SK-N-SH (cell line): Measurements from ENCODE around the gene EVPL. TPM values are rescaled to one million over a fixed set of nuclear protein-coding genes. Genes with fewer than 3 reads are reported as not detected.
A peak's percentile ranks its signal among the peaks of the same experiment; 100 is the strongest.

Source experiments
- CTCF ChIA-PET: fragments of 300-600, 350-600 bp; formaldehyde crosslinking; extraction: SDS; loops from one replicate; lab custom pipeline; 2021; lab: Yijun Ruan, JAX
- POLR2A ChIA-PET: fragments of 350-600 bp; sonication (Branson Sonifier 250); formaldehyde crosslinking; extraction: SDS; loops from one replicate; lab custom pipeline; 2020; ENCODE audit warnings: antibody characterized with exemption, inconsistent platforms; lab: Yijun Ruan, JAX
- DNase-seq: peaks from one replicate; pipeline ENCODE4 v3.0.0; 2012
- H2AFZ ChIP-seq: fragments of 200-600 bp; sonication (generic); 2 replicates; pipeline ENCODE4 v1.8.1; 2016; ENCODE audit warnings: antibody characterized with exemption, mild to moderate bottlenecking, low read depth
- H3F3A ChIP-seq: fragments of 200-600 bp; sonication (generic); replicated peaks from 2 replicates; pipeline ENCODE3; 2016; ENCODE audit warnings: antibody characterized with exemption, mild to moderate bottlenecking; ENCODE audit not compliant: insufficient read depth
- H3K27ac ChIP-seq, 2 experiments: fragments of 200-500 bp in 1 of 2; fragments of 200-600 bp in 1 of 2; sonication (Bioruptor generic) in 1 of 2; sonication (generic), shearing (Covaris generic) in 1 of 2; 2 replicates each; pipeline versions ENCODE4 v1.5.1 to v1.6.1; 2014 to 2016; ENCODE audit warnings: low read depth in 2 of 2, inconsistent platforms in 1 of 2, low read length in 1 of 2, mild to moderate bottlenecking in 1 of 2, mixed read lengths in 1 of 2
- H3K27me3 ChIP-seq: fragments of 200-600 bp; sonication (generic), shearing (Covaris generic); 2 replicates; pipeline ENCODE4 v1.6.1; 2016; ENCODE audit warnings: mixed run types; ENCODE audit not compliant: insufficient read depth
- H3K36me3 ChIP-seq, 2 experiments: fragments of 200-500 bp in 1 of 2; fragments of 200-600 bp in 1 of 2; sonication (Bioruptor generic) in 1 of 2; sonication (generic) in 1 of 2; replicated peaks in 1 of 2; 2 replicates each; pipeline versions ENCODE3 to v1.5.1; 2014 to 2016; ENCODE audit warnings: low read length in 1 of 2, mild to moderate bottlenecking in 1 of 2; ENCODE audit not compliant: insufficient read depth in 2 of 2, control insufficient read depth in 1 of 2
- H3K4me1 ChIP-seq, 2 experiments: fragments of 200-500 bp in 1 of 2; fragments of 200-600 bp in 1 of 2; sonication (Bioruptor generic) in 1 of 2; sonication (generic), shearing (Covaris generic) in 1 of 2; 2 replicates each; pipeline versions ENCODE4 v1.5.1 to v1.6.1; 2014 to 2016; ENCODE audit warnings: low read depth in 1 of 2, low read length in 1 of 2, mixed run types in 1 of 2; ENCODE audit not compliant: insufficient read depth in 2 of 2, control insufficient read depth in 1 of 2
- H3K4me2 ChIP-seq: fragments of 200-600 bp; sonication (generic), shearing (Covaris generic); 2 replicates; pipeline ENCODE4 v1.6.1; 2017; ENCODE audit warnings: mixed run types
- H3K4me3 ChIP-seq, 2 experiments: fragments of 200-500 bp in 1 of 2; fragments of 200-600 bp in 1 of 2; sonication (Bioruptor generic) in 1 of 2; sonication (generic), shearing (Covaris generic) in 1 of 2; 2 replicates each; pipeline versions ENCODE4 v1.5.1 to v1.8.1; 2014 to 2016; ENCODE audit warnings: low read depth in 2 of 2, inconsistent platforms in 1 of 2, low read length in 1 of 2, mild to moderate bottlenecking in 1 of 2, mixed read lengths in 1 of 2, moderate library complexity in 1 of 2
- H3K79me2 ChIP-seq: fragments of 200-600 bp; sonication (generic); 2 replicates; pipeline ENCODE4 v1.8.1; 2017; ENCODE audit warnings: mild to moderate bottlenecking; ENCODE audit not compliant: insufficient read depth
- H3K9ac ChIP-seq: fragments of 200-600 bp; sonication (generic); 2 replicates; pipeline ENCODE4 v1.6.1; 2017; ENCODE audit warnings: mixed run types
- H3K9me2 ChIP-seq: fragments of 200-600 bp; sonication (generic); 2 replicates; pipeline ENCODE4 v1.6.1; 2017; ENCODE audit warnings: mixed run types
- H3K9me3 ChIP-seq: fragments of 200-600 bp; sonication (generic); 2 replicates; pipeline ENCODE4 v1.6.1; 2017; ENCODE audit warnings: mixed run types, mild to moderate bottlenecking, moderate library complexity
- H4K20me1 ChIP-seq: fragments of 200-600 bp; sonication (generic); 2 replicates; pipeline ENCODE4 v1.6.1; 2017; ENCODE audit warnings: mild to moderate bottlenecking, mixed run types; ENCODE audit not compliant: insufficient read depth
- EP300 ChIP-seq, 2 experiments: IDR thresholded peaks; 2 replicates each; pipeline versions ENCODE4 v1.4.0 to v1.6.1; 2012; ENCODE audit warnings: borderline replicate concordance in 1 of 2, low read depth in 1 of 2, low read length in 1 of 2
- EZH2phosphoT487 ChIP-seq: fragments of 200-600 bp; sonication (generic); IDR thresholded peaks from 2 replicates; pipeline ENCODE4 v1.6.1; 2017; ENCODE audit warnings: low read depth, mixed run types, mild to moderate bottlenecking, antibody characterized with exemption, moderate library complexity, borderline replicate concordance
- FOXJ3 ChIP-seq: sonication (generic); formaldehyde crosslinking; IDR thresholded peaks from 2 replicates; pipeline ENCODE4 v1.5.1; 2020; ENCODE audit warnings: mild to moderate bottlenecking, missing genetic modification reagents
- MXI1 ChIP-seq: IDR thresholded peaks from 2 replicates; pipeline ENCODE4 v1.6.1; 2012; ENCODE audit warnings: mild to moderate bottlenecking, low read depth, low read length, improper control_type of control experiment
- RAD21 ChIP-seq: IDR thresholded peaks from 2 replicates; pipeline ENCODE4 v1.6.1; 2012; ENCODE audit warnings: mild to moderate bottlenecking, low read length
- RCOR1 ChIP-seq: fragments of 150-350 bp; IDR thresholded peaks from 2 replicates; pipeline ENCODE4 v1.6.1; 2017; ENCODE audit warnings: antibody characterized with exemption, low read length
- TEAD4 ChIP-seq: IDR thresholded peaks from 2 replicates; pipeline ENCODE4 v1.4.0; 2012; ENCODE audit warnings: mild to moderate bottlenecking, borderline replicate concordance; ENCODE audit not compliant: insufficient read depth
- YY1 ChIP-seq: IDR thresholded peaks from 2 replicates; pipeline ENCODE4 v1.4.0; 2012; ENCODE audit warnings: low read depth, mild to moderate bottlenecking
- WGBS: methylation state at CpG from one replicate; pipeline ENCODE4 v1.1.6; 2017; ENCODE audit warnings: low lambda C conversion rate; 5-methylcytosine and 5-hydroxymethylcytosine counted together
- polyA plus RNA-seq, 3 experiments: library from polyadenylated mRNA; depleted of rRNA; stranded (reverse); fragments of >200 nt; gene quantifications; 2 replicates each; pipeline ENCODE4 v1.2.3, GENCODE V29; 2012
- TF ChIP-seq, protein P1 (sequence below): IDR thresholded peaks from 2 replicates; pipeline ENCODE4 v1.4.0; 2012; ENCODE audit warnings: low read depth
- TF ChIP-seq, protein P2 (sequence below): fragments of 200-600 bp; sonication (generic); IDR thresholded peaks from 2 replicates; pipeline ENCODE4 v1.6.1; 2017; ENCODE audit warnings: antibody characterized with exemption, mild to moderate bottlenecking, moderate library complexity
- TF ChIP-seq, protein P3 (sequence below): IDR thresholded peaks from 2 replicates; pipeline ENCODE4 v1.4.0; 2012; ENCODE audit warnings: low read depth, borderline replicate concordance
- TF ChIP-seq, protein P4 (sequence below): IDR thresholded peaks from 2 replicates; pipeline ENCODE4 v1.4.0; 2012; ENCODE audit warnings: low read depth, borderline replicate concordance

Gene EVPL
- polyA plus RNA-seq, 1 of the 3 experiments (the other 2 are of a cell fraction), result 0.23 TPM

DNA sequence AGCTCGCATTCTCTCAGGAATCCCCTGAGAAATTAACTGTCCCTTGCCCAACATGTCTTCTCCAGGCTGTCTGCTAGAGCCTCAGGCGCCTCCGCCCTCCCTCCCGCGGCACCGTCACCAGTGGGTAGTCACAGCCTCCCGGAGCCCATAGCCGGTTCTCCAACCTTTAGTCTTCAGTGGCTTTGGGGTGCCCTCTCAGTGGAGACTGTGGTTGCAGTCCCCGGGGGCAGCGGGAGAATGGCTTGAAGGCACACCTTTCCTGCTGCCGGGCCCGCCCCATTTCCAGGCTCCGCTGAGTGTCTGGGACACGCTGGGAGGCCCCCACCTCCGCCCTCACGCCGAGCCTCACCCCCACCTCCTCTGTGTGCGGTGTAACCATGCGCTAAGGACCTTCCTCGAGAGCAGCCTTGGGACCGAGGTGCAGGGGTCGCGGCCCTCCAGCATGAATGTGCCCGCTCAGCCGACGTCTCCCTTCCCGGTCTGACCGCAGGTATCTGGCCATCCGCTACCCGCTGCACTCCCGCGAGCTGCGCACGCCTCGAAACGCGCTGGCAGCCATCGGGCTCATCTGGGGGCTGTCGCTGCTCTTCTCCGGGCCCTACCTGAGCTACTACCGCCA, 49.1 kb upstream of the EVPL start:
- H3K4me1 ChIP-seq, result peaks cover 0 to 40% of the 10 kb centered on the region in 2 experiments; a peak in 3 of 4 replicates
- peaks cover 12% of the 10 kb centered on the region for H3F3A ChIP-seq
- POLR2A ChIA-PET, result interaction anchor here (0.6 kb wide), 1 partner anchor 270 kb away, joined by 3 read pairs; no protein-coding TSS in a partner anchor
- no peaks in the 10 kb centered on the region for H3K36me3 ChIP-seq
- H3K9me3 ChIP-seq, result no peaks in the 10 kb centered on the region
- no peak overlapping the region; the same call in 1 of the 2 replicates for H3K4me2 ChIP-seq
- peak; percentile 64 for DNase-seq
- WGBS, result 8% methylated on average over 35 of the region's 41 CpGs
- H3K4me3 ChIP-seq, result no peak overlapping the region
- H4K20me1 ChIP-seq, result peaks cover 3% of the 10 kb centered on the region
- no peak overlapping the region for H3K9ac ChIP-seq
- H3K27me3 ChIP-seq, result peaks cover 73% of the 10 kb centered on the region
- peaks cover 19% of the 10 kb centered on the region for H3K79me2 ChIP-seq
- TF ChIP-seq YY1 (no peak), EZH2phosphoT487 (0 out of 2 replicates have a peak, but pooled peaks have one; percentile 20)
- TF ChIP-seq, all 33 proteins: peak for 1
- no peak overlapping the region for H3K27ac ChIP-seq
- H3K9me2 ChIP-seq, result no peaks in the 10 kb centered on the region
- H2AFZ ChIP-seq, result no peak overlapping the region
- CTCF ChIA-PET, result interaction anchor here (1.0 to 7.8 kb wide), 6 partner anchors 13 to 203 kb away, joined by 3 to 64 read pairs (median 8); no protein-coding TSS in a partner anchor

DNA sequence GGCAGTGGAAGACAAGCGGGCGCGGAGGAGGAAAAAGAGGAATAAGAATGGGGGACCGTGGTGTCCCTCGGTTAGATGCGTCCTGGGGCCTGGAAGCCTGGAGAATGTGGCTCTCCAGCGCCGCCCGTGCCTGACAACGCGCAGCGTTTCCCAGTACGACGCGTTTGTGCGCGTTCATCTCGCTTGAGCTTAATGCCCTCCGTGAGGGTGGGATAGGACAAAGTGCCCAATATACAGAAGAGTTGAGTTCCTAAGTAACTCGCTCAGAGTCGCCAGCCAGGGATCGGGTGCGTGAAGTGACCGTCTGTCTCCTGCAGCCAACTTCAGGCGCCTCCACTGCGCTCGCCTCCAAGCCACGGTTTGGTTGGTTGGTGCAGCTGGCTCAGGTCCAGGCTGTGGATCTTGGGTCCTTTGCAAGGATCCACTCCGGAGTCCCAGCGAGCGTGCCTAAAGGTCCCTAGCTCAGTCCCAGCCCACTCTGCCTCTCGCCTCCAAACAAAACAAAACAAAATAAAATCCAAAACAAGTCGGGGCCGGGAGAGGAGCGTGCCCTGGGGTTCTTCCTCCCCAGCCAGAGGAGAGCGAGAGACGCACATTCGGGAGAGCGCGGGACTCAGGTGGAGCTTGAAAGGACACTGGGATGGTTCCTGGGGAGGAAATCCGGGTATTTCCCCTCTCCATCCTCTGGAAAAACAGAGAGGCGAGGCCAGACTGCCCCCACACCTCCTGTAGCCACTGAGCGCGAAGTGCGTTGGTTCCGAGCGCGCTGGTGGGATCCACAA, 48.4 kb upstream of the EVPL start:
- Histone ChIP-seq H3K4me3 (no peak overlapping the region; a peak in 1 of 4 replicates), H3K79me2 (peaks cover 26% of the 10 kb centered on the region), H3K4me2 (peak overlapping the region; percentile 55; the same call in 1 of the 2 replicates), H3K36me3 (no peaks in the 10 kb centered on the region), H3K9me3 (no peaks in the 10 kb centered on the region), H3K9ac (no peak overlapping the region), H3K4me1 (peaks cover 0 to 38% of the 10 kb centered on the region in 2 experiments; a peak in 3 of 4 replicates), H2AFZ (no peak overlapping the region), H3K27me3 (peaks cover 72% of the 10 kb centered on the region), H3K9me2 (no peaks in the 10 kb centered on the region), H3K27ac (no peak overlapping the region), H3F3A (peaks cover 5% of the 10 kb centered on the region), H4K20me1 (peaks cover 10% of the 10 kb centered on the region)
- WGBS, result 6% methylated on average over 46 of the region's 48 CpGs
- ChIA-PET CTCF (interaction anchor here (0.6 to 7.8 kb wide), 9 partner anchors 13 to 203 kb away, joined by 3 to 64 read pairs (median 3); no protein-coding TSS in a partner anchor), POLR2A (interaction anchor here (0.6 kb wide), 1 partner anchor 269 kb away, joined by 3 read pairs; no protein-coding TSS in a partner anchor)
- TF ChIP-seq MXI1 (no peak), RCOR1 (no peak), EP300 (IDR thresholded peaks at IDR 0.05; ENCODE audit: borderline replicate concordance in 1 of 2, low read depth in 1 of 2, low read length in 1 of 2) (no peak), FOXJ3 (CRISPR knock-in tag) (no peak), YY1 (no peak), RAD21 (peak; percentile 36), TEAD4 (no peak)
- TF ChIP-seq, protein P1, sequence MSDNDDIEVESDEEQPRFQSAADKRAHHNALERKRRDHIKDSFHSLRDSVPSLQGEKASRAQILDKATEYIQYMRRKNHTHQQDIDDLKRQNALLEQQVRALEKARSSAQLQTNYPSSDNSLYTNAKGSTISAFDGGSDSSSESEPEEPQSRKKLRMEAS, result no peak
- TF ChIP-seq, protein P2, sequence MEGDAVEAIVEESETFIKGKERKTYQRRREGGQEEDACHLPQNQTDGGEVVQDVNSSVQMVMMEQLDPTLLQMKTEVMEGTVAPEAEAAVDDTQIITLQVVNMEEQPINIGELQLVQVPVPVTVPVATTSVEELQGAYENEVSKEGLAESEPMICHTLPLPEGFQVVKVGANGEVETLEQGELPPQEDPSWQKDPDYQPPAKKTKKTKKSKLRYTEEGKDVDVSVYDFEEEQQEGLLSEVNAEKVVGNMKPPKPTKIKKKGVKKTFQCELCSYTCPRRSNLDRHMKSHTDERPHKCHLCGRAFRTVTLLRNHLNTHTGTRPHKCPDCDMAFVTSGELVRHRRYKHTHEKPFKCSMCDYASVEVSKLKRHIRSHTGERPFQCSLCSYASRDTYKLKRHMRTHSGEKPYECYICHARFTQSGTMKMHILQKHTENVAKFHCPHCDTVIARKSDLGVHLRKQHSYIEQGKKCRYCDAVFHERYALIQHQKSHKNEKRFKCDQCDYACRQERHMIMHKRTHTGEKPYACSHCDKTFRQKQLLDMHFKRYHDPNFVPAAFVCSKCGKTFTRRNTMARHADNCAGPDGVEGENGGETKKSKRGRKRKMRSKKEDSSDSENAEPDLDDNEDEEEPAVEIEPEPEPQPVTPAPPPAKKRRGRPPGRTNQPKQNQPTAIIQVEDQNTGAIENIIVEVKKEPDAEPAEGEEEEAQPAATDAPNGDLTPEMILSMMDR, result peak; percentile 22
- TF ChIP-seq, protein P3, sequence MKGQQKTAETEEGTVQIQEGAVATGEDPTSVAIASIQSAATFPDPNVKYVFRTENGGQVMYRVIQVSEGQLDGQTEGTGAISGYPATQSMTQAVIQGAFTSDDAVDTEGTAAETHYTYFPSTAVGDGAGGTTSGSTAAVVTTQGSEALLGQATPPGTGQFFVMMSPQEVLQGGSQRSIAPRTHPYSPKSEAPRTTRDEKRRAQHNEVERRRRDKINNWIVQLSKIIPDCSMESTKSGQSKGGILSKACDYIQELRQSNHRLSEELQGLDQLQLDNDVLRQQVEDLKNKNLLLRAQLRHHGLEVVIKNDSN, result no peak
- TF ChIP-seq, protein P4, sequence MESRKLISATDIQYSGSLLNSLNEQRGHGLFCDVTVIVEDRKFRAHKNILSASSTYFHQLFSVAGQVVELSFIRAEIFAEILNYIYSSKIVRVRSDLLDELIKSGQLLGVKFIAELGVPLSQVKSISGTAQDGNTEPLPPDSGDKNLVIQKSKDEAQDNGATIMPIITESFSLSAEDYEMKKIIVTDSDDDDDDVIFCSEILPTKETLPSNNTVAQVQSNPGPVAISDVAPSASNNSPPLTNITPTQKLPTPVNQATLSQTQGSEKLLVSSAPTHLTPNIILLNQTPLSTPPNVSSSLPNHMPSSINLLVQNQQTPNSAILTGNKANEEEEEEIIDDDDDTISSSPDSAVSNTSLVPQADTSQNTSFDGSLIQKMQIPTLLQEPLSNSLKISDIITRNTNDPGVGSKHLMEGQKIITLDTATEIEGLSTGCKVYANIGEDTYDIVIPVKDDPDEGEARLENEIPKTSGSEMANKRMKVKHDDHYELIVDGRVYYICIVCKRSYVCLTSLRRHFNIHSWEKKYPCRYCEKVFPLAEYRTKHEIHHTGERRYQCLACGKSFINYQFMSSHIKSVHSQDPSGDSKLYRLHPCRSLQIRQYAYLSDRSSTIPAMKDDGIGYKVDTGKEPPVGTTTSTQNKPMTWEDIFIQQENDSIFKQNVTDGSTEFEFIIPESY, result no peak
- peak; percentile 74 for DNase-seq
